ENCODE data around the gene SYT17.

Gene SYT17

GRCh38 chr16:19215705-19216104 is 47.7 kb downstream of the SYT17 start (continued):
- TF ChIP-seq ZNF501 (tag by site-specific recombination; IDR thresholded peaks at IDR 0.05): no peak
- TF ChIP-seq ZNF202 (tag by site-specific recombination; IDR thresholded peaks at IDR 0.05; ENCODE audit: borderline replicate concordance): no peak
- no peak for TF ChIP-seq ZNF654 (tag by site-specific recombination; IDR thresholded peaks at IDR 0.05; ENCODE audit: low read depth)
- no peak for TF ChIP-seq ZNF174 (tag by site-specific recombination; IDR thresholded peaks at IDR 0.05)
- no peak for TF ChIP-seq ZSCAN5A (tag by site-specific recombination; IDR thresholded peaks at IDR 0.05)
- no peak for TF ChIP-seq ZNF664 (tag by site-specific recombination; IDR thresholded peaks at IDR 0.05)
- no peak for TF ChIP-seq ZNF626 (tag by site-specific recombination; IDR thresholded peaks at IDR 0.05)
- TF ChIP-seq ZIC2 (tag by site-specific recombination; IDR thresholded peaks at IDR 0.05): no peak
- TF ChIP-seq ZNF549 (tag by site-specific recombination; IDR thresholded peaks at IDR 0.05): no peak

GRCh38 chr16:19218581-19218980 is 50.5 kb downstream of the SYT17 start:
- H3K4me3 ChIP-seq (ENCODE audit: low read depth, low read length): no peak overlapping the region
- TF ChIP-seq BCL11B (tag by site-specific recombination; IDR thresholded peaks at IDR 0.05; ENCODE audit: low read depth) (no peak), ZNF433 (tag by site-specific recombination; IDR thresholded peaks at IDR 0.05; ENCODE audit: low read depth) (no peak), ZNF747 (tag by site-specific recombination; IDR thresholded peaks at IDR 0.05) (no peak), ZNF624 (tag by site-specific recombination; IDR thresholded peaks at IDR 0.05) (no peak), ZFHX2 (tag by site-specific recombination; conservative IDR thresholded peaks at IDR 0.05) (peak; percentile 36; the same call in 1 of the 2 replicates), ZNF585B (tag by site-specific recombination; IDR thresholded peaks at IDR 0.05) (no peak), ZNF560 (tag by site-specific recombination; IDR thresholded peaks at IDR 0.05; ENCODE audit: borderline replicate concordance) (no peak), SP2 (tag by site-specific recombination; IDR thresholded peaks at IDR 0.05) (no peak), EGR2 (tag by site-specific recombination; IDR thresholded peaks at IDR 0.05; ENCODE audit: low read depth) (peak; percentile 66)
- no peak overlapping the region for H3K27ac ChIP-seq (ENCODE audit: extremely low read depth, low read depth, low read length)
- ChIA-PET CTCF (no interaction called here), POLR2A (no interaction called here)
- H3K4me1 ChIP-seq (ENCODE audit: control insufficient read depth, insufficient read depth, low read length): no peaks in the 10 kb centered on the region
- H3K9me3 ChIP-seq (ENCODE audit: control insufficient read depth, insufficient read depth, low read depth, low read length): no peaks in the 10 kb centered on the region
- no peaks in the 10 kb centered on the region for H3K36me3 ChIP-seq (ENCODE audit: control insufficient read depth in 2 of 2, insufficient read depth in 1 of 2, low read length in 2 of 2)

GRCh38 chr16:19219836-19220235 is 51.8 kb downstream of the SYT17 start:
- ChIA-PET CTCF (no interaction called here), POLR2A (no interaction called here)
- peak; percentile 68; the same call in 1 of the 2 replicates for TF ChIP-seq ZNF530 (tag by site-specific recombination; IDR thresholded peaks at IDR 0.05; ENCODE audit: low read depth)
- no peak for TF ChIP-seq KLF1 (tag by site-specific recombination; IDR thresholded peaks at IDR 0.05)
- no peak for TF ChIP-seq HOXA7 (CRISPR knock-in tag; IDR thresholded peaks at IDR 0.05; ENCODE audit: borderline replicate concordance)
- TF ChIP-seq AEBP2 (tag by site-specific recombination; IDR thresholded peaks at IDR 0.05; ENCODE audit: borderline replicate concordance): no peak
- no peak for TF ChIP-seq ZNF341 (tag by site-specific recombination; IDR thresholded peaks at IDR 0.05; ENCODE audit: low read depth)
- TF ChIP-seq ZNF473 (tag by site-specific recombination; IDR thresholded peaks at IDR 0.05): no peak
- TF ChIP-seq ZNF658 (tag by site-specific recombination; IDR thresholded peaks at IDR 0.05): no peak
- TF ChIP-seq ZNF548 (tag by site-specific recombination; IDR thresholded peaks at IDR 0.05): no peak

More at GRCh38 chr16:19219836-19220235, 51.8 kb downstream of the SYT17 start:
- Histone ChIP-seq H3K36me3 (ENCODE audit: control insufficient read depth in 2 of 2, insufficient read depth in 1 of 2, low read length in 2 of 2) (no peaks in the 10 kb centered on the region), H3K4me1 (ENCODE audit: control insufficient read depth, insufficient read depth, low read length) (no peaks in the 10 kb centered on the region), H3K4me3 (ENCODE audit: low read depth, low read length) (no peak overlapping the region), H3K9me3 (ENCODE audit: control insufficient read depth, insufficient read depth, low read depth, low read length) (no peaks in the 10 kb centered on the region), H3K27ac (ENCODE audit: extremely low read depth, low read depth, low read length) (no peak overlapping the region)
